Transverse colon (tissue), 4 donors: ENCODE measurements around the gene KIF25. TPM values are rescaled to one million over a fixed set of nuclear protein-coding genes. Genes with fewer than 3 reads are reported as not detected.

ENCODE experiments used
- DNase-seq: peaks from one replicate; pipeline ENCODE4 v3.0.0-alpha.2; 2019
- H3K27ac ChIP-seq, 4 donors: fragments of 200-600 bp; sonication (generic); 2 replicates each; pipeline ENCODE4 v1.5.1; 2016 to 2018; ENCODE audit warnings: inconsistent platforms in 4 of 4
- H3K27me3 ChIP-seq: fragments of 200-600 bp; sonication (generic); 2 replicates; pipeline ENCODE4 v1.5.1; 2017; ENCODE audit warnings: inconsistent platforms
- H3K36me3 ChIP-seq, 4 donors: fragments of 200-600 bp; sonication (generic); 2 replicates each; pipeline ENCODE4 v1.5.1; 2017 to 2019; ENCODE audit warnings: inconsistent platforms in 4 of 4
- H3K4me1 ChIP-seq, 4 donors: fragments of 200-600 bp; sonication (generic); 2 replicates each; pipeline ENCODE4 v1.5.1; 2017 to 2020; ENCODE audit warnings: inconsistent platforms in 4 of 4
- H3K4me3 ChIP-seq, 4 donors: fragments of 200-600 bp; sonication (generic); 1 replicate in 1 of 4; 2 replicates in 3 of 4; pipeline versions ENCODE4 v1.5.1 to v1.6.1; 2017 to 2019; ENCODE audit warnings: inconsistent platforms in 4 of 4
- H3K9me3 ChIP-seq, 2 donors: fragments of 200-600 bp; sonication (generic); 2 replicates each; pipeline ENCODE4 v1.5.1; 2017 to 2019; ENCODE audit warnings: inconsistent platforms in 2 of 2
- CTCF ChIP-seq, 5 experiments: fragments of 200-600 bp in 3 of 5; fragments of 450-650 bp in 2 of 5; sonication (generic) in 3 of 5; IDR thresholded peaks; 1 replicate in 2 of 5; 2 replicates in 3 of 5; pipeline ENCODE4 v1.5.1; 2016 to 2017; ENCODE audit warnings: antibody characterized with exemption in 5 of 5, inconsistent platforms in 3 of 5, mild to moderate bottlenecking in 2 of 5, moderate library complexity in 1 of 5
- EP300 ChIP-seq: sonication (generic); formaldehyde crosslinking; IDR thresholded peaks from one replicate; pipeline ENCODE4 v1.6.1; 2017; ENCODE audit warnings: antibody characterized with exemption, low read depth
- POLR2A ChIP-seq: fragments of 450-650 bp; IDR thresholded peaks from one replicate; pipeline ENCODE4 v1.6.1; 2016; ENCODE audit warnings: antibody characterized with exemption, mild to moderate bottlenecking, moderate library complexity
- POLR2AphosphoS5 ChIP-seq, 3 donors: sonication (generic); formaldehyde crosslinking; IDR thresholded peaks; one replicate each; pipeline ENCODE4 v1.6.1; 2016; ENCODE audit warnings: antibody characterized with exemption in 3 of 3
- WGBS, 2 donors: methylation state at CpG; one replicate each; pipeline ENCODE4 v1.1.5; 2018; ENCODE audit warnings: low coverage in 1 of 2; 5-methylcytosine and 5-hydroxymethylcytosine counted together
- in situ Hi-C, 4 donors: fragments of 200-750 bp; cut with MboI; loops; one replicate each; pipeline versions ENCODE4 v1.15.0 to v1.15.1; 2017; ENCODE audit warnings: low sequenced_read_pairs in 3 of 4, low pct_ligation_motif_present in 1 of 4, low pct_unique_long_range_greater_than_20kb in 1 of 4
- intact Hi-C: fragments of 100-400 bp; cut with DNase I; formaldehyde crosslinking; loops from one replicate; pipeline ENCODE4 v1.15.1; 2023; ENCODE audit warnings: low total_unique reads
- total RNA-seq, 4 donors: library from RNA; depleted of rRNA; stranded (reverse); fragments of >200 nt; gene quantifications; one replicate each; pipeline ENCODE4 v1.1.0, GENCODE V29; 2016

The KIF25 gene
- total RNA-seq, 4 donors from 2014 or later: not detected

GRCh38 chr6:168064226-168064807 is 66.8 kb downstream of the KIF25 start:
- H3K27me3 ChIP-seq: no peaks in the 10 kb centered on the region
- 83 to 90% methylated on average over 1 to 11 of the region's 11 CpGs for WGBS, 2 donors
- H3K36me3 ChIP-seq: no peaks in the 10 kb centered on the region

GRCh38 chr6:168067081-168067759 is 69.7 kb downstream of the KIF25 start:
- no peak overlapping the region for H3K4me3 ChIP-seq
- WGBS, 2 donors: 80 to 92% methylated on average over 5 to 24 of the region's 24 CpGs
- intact Hi-C loops (no loop called here), in situ Hi-C loops (no loop called here)
- H3K27ac ChIP-seq: no peak overlapping the region
- H3K36me3 ChIP-seq: no peaks in the 10 kb centered on the region
- no peaks in the 10 kb centered on the region for H3K4me1 ChIP-seq
- no peak for DNase-seq
- no peaks in the 10 kb centered on the region for H3K27me3 ChIP-seq
- TF ChIP-seq EP300: no peak
- no peak for TF ChIP-seq POLR2AphosphoS5 (IDR thresholded peaks at IDR 0.05)
- TF ChIP-seq POLR2A: no peak
- TF ChIP-seq CTCF (IDR thresholded peaks at IDR 0.05): no peak
- H3K9me3 ChIP-seq: no peaks in the 10 kb centered on the region

More at GRCh38 chr6:168064226-168064807, 66.8 kb downstream of the KIF25 start:
- H3K4me1 ChIP-seq: peaks cover 0 to 12% (median 8%) of the 10 kb centered on the region in 4 donors
- H3K9me3 ChIP-seq: no peaks in the 10 kb centered on the region
- intact Hi-C loops (no loop called here), in situ Hi-C loops (no loop called here)
- no peak overlapping the region for H3K4me3 ChIP-seq
- no peak for DNase-seq
- TF ChIP-seq CTCF (IDR thresholded peaks at IDR 0.05) (no peak), POLR2A (no peak), POLR2AphosphoS5 (IDR thresholded peaks at IDR 0.05) (no peak), EP300 (no peak)
- no peak overlapping the region for H3K27ac ChIP-seq

GRCh38 chr6:168070804-168071203 is 73.3 kb downstream of the KIF25 start:
- in situ Hi-C loops: no loop called here
- no peak for DNase-seq
- Histone ChIP-seq H3K9me3 (no peaks in the 10 kb centered on the region), H3K27ac (no peak overlapping the region), H3K4me3 (no peak overlapping the region), H3K4me1 (no peaks in the 10 kb centered on the region), H3K36me3 (no peaks in the 10 kb centered on the region), H3K27me3 (no peaks in the 10 kb centered on the region)
- WGBS, 2 donors: 88% methylated on average over 5 of the region's 7 CpGs; no CpG with 5 or more reads in 1 of the 2 donors
- TF ChIP-seq CTCF (IDR thresholded peaks at IDR 0.05): no peak
- no peak for TF ChIP-seq POLR2AphosphoS5 (IDR thresholded peaks at IDR 0.05)
- no peak for TF ChIP-seq EP300
- TF ChIP-seq POLR2A: no peak
- intact Hi-C loops: no loop called here

GRCh38 chr6:168071620-168072019 is 74.1 kb downstream of the KIF25 start:
- Histone ChIP-seq H3K27me3 (no peaks in the 10 kb centered on the region), H3K27ac (no peak overlapping the region), H3K9me3 (no peaks in the 10 kb centered on the region), H3K36me3 (no peaks in the 10 kb centered on the region), H3K4me1 (no peaks in the 10 kb centered on the region), H3K4me3 (no peak overlapping the region)
- 79% methylated on average over 9 of the region's 9 CpGs; no CpG with 5 or more reads in 1 of the 2 donors for WGBS, 2 donors
- in situ Hi-C loops (no loop called here), intact Hi-C loops (no loop called here)
- DNase-seq: no peak
- no peak for TF ChIP-seq POLR2AphosphoS5 (IDR thresholded peaks at IDR 0.05)
- TF ChIP-seq EP300: no peak
- TF ChIP-seq CTCF (IDR thresholded peaks at IDR 0.05): peak in 1 of 5 experiments; percentile 22
